K562 (cell line): ENCODE data around the gene SLC25A31. TPM values are rescaled to one million over a fixed set of nuclear protein-coding genes. Genes with fewer than 3 reads are reported as not detected.

Experiments used
- ATAC-seq: fragments of 200-7000 bp; cut with Tn5 transposase; 3 replicates; pipeline ENCODE4 v1.9.1; 2020; ENCODE audit warnings: moderate library complexity
- BruUV-seq: library from RNA; stranded (reverse); fragments of 400-500 nt; replicated peaks from 2 replicates; lab custom pipeline; 2021; lab: Mats Ljungman, UMichigan
- CTCF ChIA-PET: fragments of 300-600 bp; formaldehyde crosslinking; extraction: SDS; loops from one replicate; lab custom pipeline; 2021; ENCODE audit warnings: low intra/inter-chr PET ratio; lab: Yijun Ruan, JAX
- POLR2A ChIA-PET: fragments of 300-600, 350-650 bp; sonication (Branson Sonifier 250); formaldehyde crosslinking; extraction: SDS; loops from one replicate; lab custom pipeline; 2021; ENCODE audit warnings: antibody characterized with exemption, inconsistent platforms; lab: Yijun Ruan, JAX
- DNase-seq, 4 experiments: peaks; one replicate each; pipeline versions ENCODE4 v3.0.0 to v3.0.0-alpha.2; 2011 to 2018; ENCODE audit warnings: low spot score in 3 of 4, mixed read lengths in 3 of 4; ENCODE audit errors: extremely low read depth in 1 of 4
- FAIRE-seq: peaks from 2 replicates; lab custom pipeline; 2011; peaks lifted over from hg19 to GRCh38; lab: Jason Lieb, UNC
- H2AFZ ChIP-seq: 2 replicates; pipeline ENCODE4 v1.6.0; 2011; ENCODE audit warnings: low read depth, low read length, control low read depth, inconsistent platforms
- H3K27ac ChIP-seq: fragments of 200-600 bp; 3 replicates; pipeline ENCODE4 v1.8.0; 2011; ENCODE audit warnings: low read depth, mild to moderate bottlenecking, control low read depth, inconsistent platforms, low read length, moderate library complexity, mixed read lengths; ENCODE audit errors: extremely low read depth
- H3K27me3 ChIP-seq, 2 experiments: fragments of 300-600 bp in 1 of 2; 2 replicates in 1 of 2; 3 replicates in 1 of 2; pipeline versions ENCODE4 v1.6.0 to v1.8.0; 2011; ENCODE audit warnings: inconsistent platforms in 2 of 2, low read length in 2 of 2, mild to moderate bottlenecking in 1 of 2, mixed read lengths in 1 of 2, moderate library complexity in 1 of 2; ENCODE audit not compliant: control insufficient read depth in 2 of 2, insufficient read depth in 2 of 2
- H3K36me3 ChIP-seq: fragments of 300-600 bp; 3 replicates; pipeline ENCODE4 v1.8.0; 2011; ENCODE audit warnings: mild to moderate bottlenecking, low read length, inconsistent platforms; ENCODE audit not compliant: control insufficient read depth, insufficient read depth
- H3K4me1 ChIP-seq, 2 experiments: fragments of 200-600 bp in 1 of 2; replicated peaks in 1 of 2; 2 replicates in 1 of 2; 3 replicates in 1 of 2; pipeline versions ENCODE4 v1.5.1 to v1.8.0; 2011; ENCODE audit warnings: inconsistent platforms in 2 of 2, low read length in 2 of 2, mild to moderate bottlenecking in 1 of 2, mixed read lengths in 1 of 2, moderate library complexity in 1 of 2; ENCODE audit not compliant: control insufficient read depth in 2 of 2, insufficient read depth in 2 of 2
- H3K4me2 ChIP-seq: 2 replicates; pipeline ENCODE4 v1.6.1; 2011; ENCODE audit warnings: low read length, control low read depth, inconsistent platforms, mixed read lengths; ENCODE audit not compliant: insufficient read depth
- H3K4me3 ChIP-seq: fragments of 200-600 bp; sonication (generic), shearing (Covaris generic); 2 replicates; pipeline ENCODE4 v1.5.1; 2016; ENCODE audit warnings: control low read depth, inconsistent platforms
- H3K79me2 ChIP-seq: fragments of 200-600 bp; 3 replicates; pipeline ENCODE4 v1.8.0; 2011; ENCODE audit warnings: low read length, inconsistent platforms; ENCODE audit not compliant: control insufficient read depth, insufficient read depth
- H3K9ac ChIP-seq, 2 experiments: 2 replicates each; pipeline versions ENCODE4 v1.6.0 to v1.6.1; 2011; ENCODE audit warnings: low read depth in 2 of 2, low read length in 2 of 2, control low read depth in 1 of 2, inconsistent platforms in 1 of 2, mild to moderate bottlenecking in 1 of 2, mixed read lengths in 1 of 2; ENCODE audit not compliant: insufficient read depth in 1 of 2
- H3K9me1 ChIP-seq: one replicate; pipeline ENCODE4 v1.6.0; 2011; ENCODE audit warnings: inconsistent platforms, mild to moderate bottlenecking, low read length, moderate library complexity; ENCODE audit not compliant: control insufficient read depth, insufficient read depth
- H3K9me3 ChIP-seq: replicated peaks from 2 replicates; pipeline ENCODE4 v1.5.1; 2011; ENCODE audit warnings: low read depth, low read length, inconsistent platforms; ENCODE audit not compliant: control insufficient read depth, insufficient read depth
- H4K20me1 ChIP-seq: replicated peaks from 2 replicates; pipeline ENCODE4 v1.6.1; 2011; ENCODE audit warnings: low read length, inconsistent platforms, mixed read lengths; ENCODE audit not compliant: control insufficient read depth, insufficient read depth
- CSDE1 ChIP-seq, 2 experiments: fragments of 450-650 bp; IDR thresholded peaks; 2 replicates each; pipeline ENCODE4 v1.6.1; 2016; ENCODE audit warnings: mild to moderate bottlenecking in 1 of 2
- DMBX1 ChIP-seq: fragments of 250-450 bp; sonication (Bioruptor Pico); IDR thresholded peaks from 2 replicates; pipeline ENCODE4 v1.8.0; 2022; ENCODE audit warnings: inconsistent platforms, mild to moderate bottlenecking, moderate library complexity, borderline replicate concordance
- FOXK1 ChIP-seq: sonication (generic); formaldehyde crosslinking; IDR thresholded peaks from 2 replicates; pipeline ENCODE4 v1.8.0; 2022; ENCODE audit warnings: missing genetic modification reagents, mild to moderate bottlenecking, borderline replicate concordance
- KAT8 ChIP-seq: fragments of 450-650 bp; IDR thresholded peaks from 2 replicates; pipeline ENCODE4 v1.6.1; 2016; ENCODE audit warnings: low read depth, mild to moderate bottlenecking
- ZKSCAN1 ChIP-seq: fragments of 150-350 bp; IDR thresholded peaks from 2 replicates; pipeline ENCODE4 v1.6.1; 2016; ENCODE audit warnings: low read depth, low read length
- ZKSCAN3 ChIP-seq: fragments of 250-450 bp; sonication (Bioruptor Pico); IDR thresholded peaks from 2 replicates; pipeline ENCODE4 v1.4.0; 2020
- ZNF766 ChIP-seq: fragments of 200-800 bp; sonication (Bioruptor generic); conservative IDR thresholded peaks from 2 replicates; pipeline ENCODE4 v1.6.1; 2016; ENCODE audit warnings: missing genetic modification characterization, missing compliant biosample characterization
- WGBS: fragments of 100-300 bp; shearing (Covaris generic); methylation state at CpG from one replicate; pipeline ENCODE4 v1.1.6; 2016; ENCODE audit warnings: low coverage, mixed read lengths; ENCODE audit not compliant: insufficient coverage; ENCODE audit errors: missing lambda C conversion rate; 5-methylcytosine and 5-hydroxymethylcytosine counted together
- in situ Hi-C: fragments of 300-500 bp; cut with MboI; formaldehyde crosslinking; loops from 4 replicates; pipeline ENCODE4 v1.15.0; 2018; ENCODE audit warnings: inconsistent platforms, mixed read lengths
- intact Hi-C: fragments of 100-400 bp; cut with micrococcal nuclease; formaldehyde crosslinking; loops from 2 replicates; pipeline ENCODE4 v1.14.2; 2022
- polyA plus RNA-seq, 8 experiments: library from polyadenylated mRNA; depleted of rRNA in 4 of 8; stranded (reverse) in 5 of 8; unstranded in 3 of 8; fragments of >200 nt; fragmentation: Nextera tagmentation in 2 of 8; fragmentation: Illumina TruSeq in 1 of 8; extraction: Ambion mirVana in 2 of 8; extraction: Trizol in 1 of 8; gene quantifications; 2 replicates each; pipeline versions ENCODE4 v1.2.1 to v1.2.3, GENCODE V29; 2011 to 2014; ENCODE audit warnings: inconsistent platforms in 1 of 8, missing spikeins in 1 of 8
- total RNA-seq, 7 experiments: library from RNA; depleted of rRNA in 6 of 7; stranded (reverse); fragments of >200 nt in 6 of 7; fragmentation: Illumina TruSeq in 2 of 7; extraction: Trizol in 2 of 7; gene quantifications; 2 replicates each; pipeline versions ENCODE4 v1.2.1 to v1.2.3, GENCODE V29; 2011 to 2021; ENCODE audit warnings: low replicate concordance in 1 of 7
- TF ChIP-seq, protein P1 (sequence below): fragments of 450-650 bp; IDR thresholded peaks from 2 replicates; pipeline ENCODE4 v1.6.1; 2016; ENCODE audit warnings: low read depth
- TF ChIP-seq, protein P2 (sequence below): fragments of 250-450 bp; sonication (Bioruptor Pico); IDR thresholded peaks from 2 replicates; pipeline ENCODE4 v1.6.1; 2021; ENCODE audit warnings: mild to moderate bottlenecking
- TF ChIP-seq, protein P3 (sequence below): fragments of 150-350 bp; conservative IDR thresholded peaks from 2 replicates; pipeline ENCODE4 v1.6.1; 2014; ENCODE audit warnings: low read length

The SLC25A31 gene
- total and polyA plus RNA-seq, 9 of the 15 experiments (the other 6 are each of a cell fraction or from before 2014, with no cell fraction given), result 0.07 TPM; not detected in 8

DNA sequence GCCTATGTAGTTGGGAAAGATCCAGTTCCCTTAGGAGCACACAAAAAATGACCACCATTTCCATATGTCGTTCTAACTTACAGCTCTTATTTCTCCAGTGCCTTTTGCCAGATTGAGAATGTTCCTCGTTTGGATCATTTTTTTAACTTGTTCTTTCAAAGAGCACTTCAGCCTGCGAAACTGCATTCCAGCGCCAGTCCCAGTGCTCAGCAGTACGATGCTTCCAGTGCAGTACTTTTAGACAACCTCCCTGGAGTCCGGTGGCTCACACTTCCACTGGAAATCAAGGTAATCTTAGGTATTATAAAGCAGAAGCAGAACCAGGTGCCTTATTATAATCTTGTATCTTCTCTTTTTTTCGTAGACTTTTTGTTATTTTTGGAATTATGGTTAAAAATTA lies 42.6 kb upstream of the SLC25A31 start:
- H3K4me3 ChIP-seq, result no peak overlapping the region
- no peaks in the 10 kb centered on the region for H4K20me1 ChIP-seq
- H3K9ac ChIP-seq, result no peak overlapping the region
- no peaks in the 10 kb centered on the region for H3K79me2 ChIP-seq
- no TSS peak for BruUV-seq
- H3K27ac ChIP-seq, result no peak overlapping the region
- POLR2A ChIA-PET, result interaction anchor here (0.5 to 0.6 kb wide), 2 partner anchors 14 to 517 kb away, joined by 3 to 5 read pairs; no protein-coding TSS in a partner anchor
- DNase-seq (no peak), ATAC-seq (no peak), FAIRE-seq (no peak)
- H3K9me1 ChIP-seq, result no peaks in the 10 kb centered on the region
- in situ Hi-C loops, result no loop called here
- no peak overlapping the region for H2AFZ ChIP-seq
- no peaks in the 10 kb centered on the region for H3K36me3 ChIP-seq
- WGBS, result 53% methylated on average over 7 of the region's 7 CpGs
- H3K4me2 ChIP-seq, result no peak overlapping the region
- intact Hi-C loops, result no loop called here
- TF ChIP-seq, protein P1, sequence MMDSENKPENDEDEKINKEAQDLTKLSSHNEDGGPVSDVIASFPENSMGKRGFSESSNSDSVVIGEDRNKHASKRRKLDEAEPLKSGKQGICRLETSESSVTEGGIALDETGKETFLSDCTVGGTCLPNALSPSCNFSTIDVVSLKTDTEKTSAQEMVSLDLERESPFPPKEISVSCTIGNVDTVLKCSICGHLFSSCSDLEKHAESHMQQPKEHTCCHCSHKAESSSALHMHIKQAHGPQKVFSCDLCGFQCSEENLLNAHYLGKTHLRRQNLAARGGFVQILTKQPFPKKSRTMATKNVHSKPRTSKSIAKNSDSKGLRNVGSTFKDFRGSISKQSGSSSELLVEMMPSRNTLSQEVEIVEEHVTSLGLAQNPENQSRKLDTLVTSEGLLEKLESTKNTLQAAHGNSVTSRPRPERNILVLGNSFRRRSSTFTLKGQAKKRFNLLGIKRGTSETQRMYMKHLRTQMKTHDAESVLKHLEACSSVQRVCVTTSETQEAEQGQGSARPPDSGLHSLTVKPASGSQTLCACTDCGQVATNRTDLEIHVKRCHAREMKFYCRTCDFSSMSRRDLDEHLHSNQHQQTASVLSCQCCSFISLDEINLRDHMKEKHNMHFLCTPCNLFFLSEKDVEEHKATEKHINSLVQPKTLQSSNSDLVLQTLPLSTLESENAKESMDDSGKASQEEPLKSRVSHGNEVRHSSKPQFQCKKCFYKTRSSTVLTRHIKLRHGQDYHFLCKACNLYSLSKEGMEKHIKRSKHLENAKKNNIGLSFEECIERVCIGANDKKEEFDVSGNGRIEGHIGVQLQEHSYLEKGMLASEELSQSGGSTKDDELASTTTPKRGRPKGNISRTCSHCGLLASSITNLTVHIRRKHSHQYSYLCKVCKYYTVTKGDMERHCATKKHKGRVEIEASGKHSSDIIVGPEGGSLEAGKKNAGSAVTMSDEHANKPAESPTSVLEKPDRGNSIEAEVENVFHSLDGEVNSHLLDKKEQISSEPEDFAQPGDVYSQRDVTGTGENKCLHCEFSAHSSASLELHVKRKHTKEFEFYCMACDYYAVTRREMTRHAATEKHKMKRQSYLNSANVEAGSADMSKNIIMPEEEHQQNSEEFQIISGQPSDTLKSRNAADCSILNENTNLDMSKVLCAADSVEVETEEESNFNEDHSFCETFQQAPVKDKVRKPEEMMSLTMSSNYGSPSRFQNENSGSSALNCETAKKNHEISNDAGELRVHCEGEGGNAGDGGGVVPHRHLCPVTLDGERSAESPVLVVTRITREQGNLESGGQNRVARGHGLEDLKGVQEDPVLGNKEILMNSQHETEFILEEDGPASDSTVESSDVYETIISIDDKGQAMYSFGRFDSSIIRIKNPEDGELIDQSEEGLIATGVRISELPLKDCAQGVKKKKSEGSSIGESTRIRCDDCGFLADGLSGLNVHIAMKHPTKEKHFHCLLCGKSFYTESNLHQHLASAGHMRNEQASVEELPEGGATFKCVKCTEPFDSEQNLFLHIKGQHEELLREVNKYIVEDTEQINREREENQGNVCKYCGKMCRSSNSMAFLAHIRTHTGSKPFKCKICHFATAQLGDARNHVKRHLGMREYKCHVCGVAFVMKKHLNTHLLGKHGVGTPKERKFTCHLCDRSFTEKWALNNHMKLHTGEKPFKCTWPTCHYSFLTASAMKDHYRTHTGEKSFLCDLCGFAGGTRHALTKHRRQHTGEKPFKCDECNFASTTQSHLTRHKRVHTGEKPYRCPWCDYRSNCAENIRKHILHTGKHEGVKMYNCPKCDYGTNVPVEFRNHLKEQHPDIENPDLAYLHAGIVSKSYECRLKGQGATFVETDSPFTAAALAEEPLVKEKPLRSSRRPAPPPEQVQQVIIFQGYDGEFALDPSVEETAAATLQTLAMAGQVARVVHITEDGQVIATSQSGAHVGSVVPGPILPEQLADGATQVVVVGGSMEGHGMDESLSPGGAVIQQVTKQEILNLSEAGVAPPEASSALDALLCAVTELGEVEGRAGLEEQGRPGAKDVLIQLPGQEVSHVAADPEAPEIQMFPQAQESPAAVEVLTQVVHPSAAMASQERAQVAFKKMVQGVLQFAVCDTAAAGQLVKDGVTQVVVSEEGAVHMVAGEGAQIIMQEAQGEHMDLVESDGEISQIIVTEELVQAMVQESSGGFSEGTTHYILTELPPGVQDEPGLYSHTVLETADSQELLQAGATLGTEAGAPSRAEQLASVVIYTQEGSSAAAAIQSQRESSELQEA, result no peak
- TF ChIP-seq, protein P2, sequence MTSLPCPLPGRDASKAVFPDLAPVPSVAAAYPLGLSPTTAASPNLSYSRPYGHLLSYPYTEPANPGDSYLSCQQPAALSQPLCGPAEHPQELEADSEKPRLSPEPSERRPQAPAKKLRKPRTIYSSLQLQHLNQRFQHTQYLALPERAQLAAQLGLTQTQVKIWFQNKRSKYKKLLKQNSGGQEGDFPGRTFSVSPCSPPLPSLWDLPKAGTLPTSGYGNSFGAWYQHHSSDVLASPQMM (CRISPR knock-in tag), result no peak
- TF ChIP-seq FOXK1 (CRISPR knock-in tag) (no peak), ZKSCAN1 (no peak), CSDE1 (IDR thresholded peaks at IDR 0.05) (no peak), ZKSCAN3 (CRISPR knock-in tag) (no peak), ZNF766 (no peak), KAT8 (no peak), DMBX1 (no peak)
- TF ChIP-seq, protein P3, sequence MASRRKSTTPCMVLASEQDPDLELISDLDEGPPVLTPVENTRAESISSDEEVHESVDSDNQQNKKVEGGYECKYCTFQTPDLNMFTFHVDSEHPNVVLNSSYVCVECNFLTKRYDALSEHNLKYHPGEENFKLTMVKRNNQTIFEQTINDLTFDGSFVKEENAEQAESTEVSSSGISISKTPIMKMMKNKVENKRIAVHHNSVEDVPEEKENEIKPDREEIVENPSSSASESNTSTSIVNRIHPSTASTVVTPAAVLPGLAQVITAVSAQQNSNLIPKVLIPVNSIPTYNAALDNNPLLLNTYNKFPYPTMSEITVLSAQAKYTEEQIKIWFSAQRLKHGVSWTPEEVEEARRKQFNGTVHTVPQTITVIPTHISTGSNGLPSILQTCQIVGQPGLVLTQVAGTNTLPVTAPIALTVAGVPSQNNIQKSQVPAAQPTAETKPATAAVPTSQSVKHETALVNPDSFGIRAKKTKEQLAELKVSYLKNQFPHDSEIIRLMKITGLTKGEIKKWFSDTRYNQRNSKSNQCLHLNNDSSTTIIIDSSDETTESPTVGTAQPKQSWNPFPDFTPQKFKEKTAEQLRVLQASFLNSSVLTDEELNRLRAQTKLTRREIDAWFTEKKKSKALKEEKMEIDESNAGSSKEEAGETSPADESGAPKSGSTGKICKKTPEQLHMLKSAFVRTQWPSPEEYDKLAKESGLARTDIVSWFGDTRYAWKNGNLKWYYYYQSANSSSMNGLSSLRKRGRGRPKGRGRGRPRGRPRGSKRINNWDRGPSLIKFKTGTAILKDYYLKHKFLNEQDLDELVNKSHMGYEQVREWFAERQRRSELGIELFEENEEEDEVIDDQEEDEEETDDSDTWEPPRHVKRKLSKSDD, result no peak
- H3K27me3 ChIP-seq, result no peaks in the 10 kb centered on the region
- no peaks in the 10 kb centered on the region for H3K9me3 ChIP-seq
- H3K4me1 ChIP-seq, result no peaks in the 10 kb centered on the region
- CTCF ChIA-PET, result interaction anchor here (0.6 kb wide), 1 partner anchor 45 kb away, joined by 3 read pairs; no protein-coding TSS in a partner anchor
